Liver (tissue), 9 donors: ENCODE measurements around the gene HAUS7. TPM values are rescaled to one million over a fixed set of nuclear protein-coding genes. Genes with fewer than 3 reads are reported as not detected.

Experiments
- DNase-seq: peaks from one replicate; pipeline ENCODE4 v3.0.0-alpha.2; 2017; ENCODE audit warnings: low spot score
- H3K27ac ChIP-seq, 2 donors: one replicate each; pipeline ENCODE4 v1.7.0; 2013; ENCODE audit warnings: inconsistent platforms in 2 of 2, low read length in 2 of 2, control low read depth in 1 of 2, low read depth in 1 of 2, mild to moderate bottlenecking in 1 of 2
- H3K27me3 ChIP-seq, 4 donors: one replicate each; pipeline versions ENCODE4 v1.6.1 to v1.7.0; 2013; ENCODE audit warnings: low read length in 3 of 4, inconsistent platforms in 1 of 4, mild to moderate bottlenecking in 1 of 4, moderate library complexity in 1 of 4; ENCODE audit not compliant: control insufficient read depth in 4 of 4, insufficient read depth in 4 of 4
- H3K36me3 ChIP-seq, 4 donors: one replicate each; pipeline versions ENCODE4 v1.6.1 to v1.7.0; 2013; ENCODE audit warnings: low read length in 3 of 4, mild to moderate bottlenecking in 3 of 4, low read depth in 1 of 4, moderate library complexity in 1 of 4; ENCODE audit not compliant: control insufficient read depth in 4 of 4, insufficient read depth in 3 of 4
- H3K4me1 ChIP-seq, 4 donors: one replicate each; pipeline versions ENCODE4 v1.6.1 to v1.7.0; 2013; ENCODE audit warnings: low read length in 3 of 4, mild to moderate bottlenecking in 3 of 4, moderate library complexity in 1 of 4; ENCODE audit not compliant: control insufficient read depth in 4 of 4, insufficient read depth in 4 of 4
- H3K4me3 ChIP-seq, 3 donors: one replicate each; pipeline versions ENCODE4 v1.6.1 to v1.7.0; 2013; ENCODE audit warnings: low read length in 3 of 3, control low read depth in 1 of 3, low read depth in 1 of 3, mild to moderate bottlenecking in 1 of 3
- H3K9ac ChIP-seq, 2 donors: one replicate each; pipeline ENCODE4 v1.7.0; 2013; ENCODE audit warnings: low read length in 2 of 2, mild to moderate bottlenecking in 2 of 2, moderate library complexity in 2 of 2, control low read depth in 1 of 2, low read depth in 1 of 2
- H3K9me3 ChIP-seq, 4 donors: one replicate each; pipeline versions ENCODE4 v1.6.1 to v1.7.0; 2013; ENCODE audit warnings: low read length in 3 of 4; ENCODE audit not compliant: control insufficient read depth in 4 of 4
- FOXA1 ChIP-seq: IDR thresholded peaks from 2 replicates; pipeline ENCODE4 v1.6.1; 2016; ENCODE audit warnings: antibody characterized with exemption
- HNF4A ChIP-seq, 2 donors: conservative IDR thresholded peaks; 2 replicates each; pipeline ENCODE4 v1.6.1; 2016; ENCODE audit warnings: antibody characterized with exemption in 2 of 2, mild to moderate bottlenecking in 2 of 2
- HNF4G ChIP-seq: IDR thresholded peaks from 2 replicates; pipeline ENCODE4 v1.6.1; 2016; ENCODE audit warnings: antibody characterized with exemption
- NR2F2 ChIP-seq: IDR thresholded peaks from 2 replicates; pipeline ENCODE4 v1.6.1; 2016; ENCODE audit warnings: antibody characterized with exemption
- RAD21 ChIP-seq, 2 donors: IDR thresholded peaks; 2 replicates each; pipeline ENCODE4 v1.6.1; 2016; ENCODE audit warnings: antibody characterized with exemption in 2 of 2, mild to moderate bottlenecking in 2 of 2
- RXRA ChIP-seq, 2 donors: IDR thresholded peaks; 2 replicates each; pipeline ENCODE4 v1.6.1; 2017 to 2018; ENCODE audit warnings: antibody characterized with exemption in 2 of 2, mild to moderate bottlenecking in 1 of 2
- SP1 ChIP-seq: IDR thresholded peaks from 2 replicates; pipeline ENCODE4 v1.6.1; 2018; ENCODE audit warnings: antibody characterized with exemption, mild to moderate bottlenecking
- TAF1 ChIP-seq: conservative IDR thresholded peaks from 2 replicates; pipeline ENCODE4 v1.6.1; 2016; ENCODE audit warnings: antibody characterized with exemption, mild to moderate bottlenecking
- YY1 ChIP-seq: IDR thresholded peaks from 2 replicates; pipeline ENCODE4 v1.6.1; 2016; ENCODE audit warnings: antibody characterized with exemption, mild to moderate bottlenecking
- WGBS: extraction: QIAGEN DNeasy Blood & Tissue Kit; methylation state at CpG from one replicate; pipeline ENCODE4 v1.1.7; 2013; 5-methylcytosine and 5-hydroxymethylcytosine counted together
- polyA plus RNA-seq, 2 donors: library from polyadenylated mRNA; stranded (reverse) in 1 of 2; unstranded in 1 of 2; fragments of 200-250 nt in 1 of 2; fragments of >200 nt in 1 of 2; fragmentation: Nextera tagmentation in 1 of 2; extraction: Ambion mirVana in 1 of 2; gene quantifications; one replicate each; pipeline versions ENCODE4 v1.2.1 to v1.2.3, GENCODE V29; 2013 to 2015
- total RNA-seq, 2 donors: library from RNA; depleted of rRNA; stranded (reverse); fragments of >200 nt; gene quantifications; one replicate each; pipeline ENCODE4 v1.2.3, GENCODE V29; 2014
- TF ChIP-seq, protein P1 (sequence below): IDR thresholded peaks from 2 replicates; pipeline ENCODE4 v1.6.1; 2016; ENCODE audit warnings: antibody characterized with exemption
- TF ChIP-seq, protein P2 (sequence below): IDR thresholded peaks from 2 replicates; pipeline ENCODE4 v1.6.1; 2016; ENCODE audit warnings: antibody characterized with exemption, mild to moderate bottlenecking
- TF ChIP-seq, protein P3 (sequence below): IDR thresholded peaks from 2 replicates; pipeline ENCODE4 v1.6.1; 2016; ENCODE audit warnings: antibody characterized with exemption
- TF ChIP-seq, protein P4 (sequence below): IDR thresholded peaks from 2 replicates; pipeline ENCODE4 v1.6.1; 2016; ENCODE audit warnings: antibody characterized with exemption
- donor health status: healthy.
- donor health status: healthy.
- donor health status: healthy.
- donor health status: healthy.
- donor health status: healthy.

Gene HAUS7
- total and polyA plus RNA-seq, 4 donors: 7.0 to 8.9 (median 7.8) TPM

DNA sequence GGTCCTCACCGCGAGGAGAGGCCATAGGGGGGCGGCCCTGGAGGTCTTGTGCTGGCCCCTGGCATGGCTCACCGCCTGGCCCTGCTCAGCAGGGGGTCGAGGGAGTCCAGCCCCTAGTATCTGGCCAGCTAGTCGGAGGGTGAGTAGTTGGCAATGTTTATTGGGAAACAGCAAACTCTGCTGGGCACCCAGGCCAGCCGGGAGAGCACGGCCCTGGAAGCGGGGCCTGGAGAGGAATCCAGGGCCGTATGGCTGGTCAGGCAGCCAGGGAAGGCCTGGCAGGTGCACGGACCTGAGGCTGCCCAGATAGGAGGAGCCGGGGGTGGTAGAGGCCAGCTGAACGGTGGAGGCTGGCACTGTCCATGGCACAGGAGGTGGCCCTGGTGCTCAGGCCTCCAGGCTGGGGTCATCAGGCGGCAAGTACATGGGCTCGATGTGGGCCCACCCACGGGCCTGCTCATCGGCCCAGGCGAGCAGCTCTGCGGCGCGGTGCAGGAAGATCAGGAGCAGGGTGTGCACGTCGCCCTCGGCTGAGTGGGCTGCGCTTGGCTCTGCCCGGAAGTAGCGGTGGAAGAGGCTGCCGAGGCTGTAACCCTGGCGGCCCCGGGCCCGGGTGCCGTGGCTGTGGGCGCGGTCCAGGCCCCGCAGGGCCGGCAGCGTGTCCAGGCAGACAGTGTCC is 25.9 kb downstream of the HAUS7 start:
- Histone ChIP-seq H3K9ac (no peak overlapping the region), H3K36me3 (peaks cover 0 to 3% (median 0%) of the 10 kb centered on the region in 4 donors), H3K27ac (no peak overlapping the region), H3K27me3 (no peaks in the 10 kb centered on the region), H3K4me3 (no peak overlapping the region), H3K4me1 (no peaks in the 10 kb centered on the region), H3K9me3 (no peaks in the 10 kb centered on the region)
- DNase-seq: no peak
- TF ChIP-seq, protein P1, sequence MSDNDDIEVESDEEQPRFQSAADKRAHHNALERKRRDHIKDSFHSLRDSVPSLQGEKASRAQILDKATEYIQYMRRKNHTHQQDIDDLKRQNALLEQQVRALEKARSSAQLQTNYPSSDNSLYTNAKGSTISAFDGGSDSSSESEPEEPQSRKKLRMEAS: no peak
- no peak for TF ChIP-seq NR2F2
- TF ChIP-seq HNF4G: no peak
- TF ChIP-seq, protein P2, sequence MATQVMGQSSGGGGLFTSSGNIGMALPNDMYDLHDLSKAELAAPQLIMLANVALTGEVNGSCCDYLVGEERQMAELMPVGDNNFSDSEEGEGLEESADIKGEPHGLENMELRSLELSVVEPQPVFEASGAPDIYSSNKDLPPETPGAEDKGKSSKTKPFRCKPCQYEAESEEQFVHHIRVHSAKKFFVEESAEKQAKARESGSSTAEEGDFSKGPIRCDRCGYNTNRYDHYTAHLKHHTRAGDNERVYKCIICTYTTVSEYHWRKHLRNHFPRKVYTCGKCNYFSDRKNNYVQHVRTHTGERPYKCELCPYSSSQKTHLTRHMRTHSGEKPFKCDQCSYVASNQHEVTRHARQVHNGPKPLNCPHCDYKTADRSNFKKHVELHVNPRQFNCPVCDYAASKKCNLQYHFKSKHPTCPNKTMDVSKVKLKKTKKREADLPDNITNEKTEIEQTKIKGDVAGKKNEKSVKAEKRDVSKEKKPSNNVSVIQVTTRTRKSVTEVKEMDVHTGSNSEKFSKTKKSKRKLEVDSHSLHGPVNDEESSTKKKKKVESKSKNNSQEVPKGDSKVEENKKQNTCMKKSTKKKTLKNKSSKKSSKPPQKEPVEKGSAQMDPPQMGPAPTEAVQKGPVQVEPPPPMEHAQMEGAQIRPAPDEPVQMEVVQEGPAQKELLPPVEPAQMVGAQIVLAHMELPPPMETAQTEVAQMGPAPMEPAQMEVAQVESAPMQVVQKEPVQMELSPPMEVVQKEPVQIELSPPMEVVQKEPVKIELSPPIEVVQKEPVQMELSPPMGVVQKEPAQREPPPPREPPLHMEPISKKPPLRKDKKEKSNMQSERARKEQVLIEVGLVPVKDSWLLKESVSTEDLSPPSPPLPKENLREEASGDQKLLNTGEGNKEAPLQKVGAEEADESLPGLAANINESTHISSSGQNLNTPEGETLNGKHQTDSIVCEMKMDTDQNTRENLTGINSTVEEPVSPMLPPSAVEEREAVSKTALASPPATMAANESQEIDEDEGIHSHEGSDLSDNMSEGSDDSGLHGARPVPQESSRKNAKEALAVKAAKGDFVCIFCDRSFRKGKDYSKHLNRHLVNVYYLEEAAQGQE: no peak
- TF ChIP-seq, protein P3, sequence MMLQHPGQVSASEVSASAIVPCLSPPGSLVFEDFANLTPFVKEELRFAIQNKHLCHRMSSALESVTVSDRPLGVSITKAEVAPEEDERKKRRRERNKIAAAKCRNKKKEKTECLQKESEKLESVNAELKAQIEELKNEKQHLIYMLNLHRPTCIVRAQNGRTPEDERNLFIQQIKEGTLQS: no peak
- TF ChIP-seq, protein P4, sequence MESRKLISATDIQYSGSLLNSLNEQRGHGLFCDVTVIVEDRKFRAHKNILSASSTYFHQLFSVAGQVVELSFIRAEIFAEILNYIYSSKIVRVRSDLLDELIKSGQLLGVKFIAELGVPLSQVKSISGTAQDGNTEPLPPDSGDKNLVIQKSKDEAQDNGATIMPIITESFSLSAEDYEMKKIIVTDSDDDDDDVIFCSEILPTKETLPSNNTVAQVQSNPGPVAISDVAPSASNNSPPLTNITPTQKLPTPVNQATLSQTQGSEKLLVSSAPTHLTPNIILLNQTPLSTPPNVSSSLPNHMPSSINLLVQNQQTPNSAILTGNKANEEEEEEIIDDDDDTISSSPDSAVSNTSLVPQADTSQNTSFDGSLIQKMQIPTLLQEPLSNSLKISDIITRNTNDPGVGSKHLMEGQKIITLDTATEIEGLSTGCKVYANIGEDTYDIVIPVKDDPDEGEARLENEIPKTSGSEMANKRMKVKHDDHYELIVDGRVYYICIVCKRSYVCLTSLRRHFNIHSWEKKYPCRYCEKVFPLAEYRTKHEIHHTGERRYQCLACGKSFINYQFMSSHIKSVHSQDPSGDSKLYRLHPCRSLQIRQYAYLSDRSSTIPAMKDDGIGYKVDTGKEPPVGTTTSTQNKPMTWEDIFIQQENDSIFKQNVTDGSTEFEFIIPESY: no peak
- no peak for TF ChIP-seq YY1
- TF ChIP-seq HNF4A (conservative IDR thresholded peaks at IDR 0.05): no peak
- WGBS: 95% methylated on average over 37 of the region's 37 CpGs

DNA sequence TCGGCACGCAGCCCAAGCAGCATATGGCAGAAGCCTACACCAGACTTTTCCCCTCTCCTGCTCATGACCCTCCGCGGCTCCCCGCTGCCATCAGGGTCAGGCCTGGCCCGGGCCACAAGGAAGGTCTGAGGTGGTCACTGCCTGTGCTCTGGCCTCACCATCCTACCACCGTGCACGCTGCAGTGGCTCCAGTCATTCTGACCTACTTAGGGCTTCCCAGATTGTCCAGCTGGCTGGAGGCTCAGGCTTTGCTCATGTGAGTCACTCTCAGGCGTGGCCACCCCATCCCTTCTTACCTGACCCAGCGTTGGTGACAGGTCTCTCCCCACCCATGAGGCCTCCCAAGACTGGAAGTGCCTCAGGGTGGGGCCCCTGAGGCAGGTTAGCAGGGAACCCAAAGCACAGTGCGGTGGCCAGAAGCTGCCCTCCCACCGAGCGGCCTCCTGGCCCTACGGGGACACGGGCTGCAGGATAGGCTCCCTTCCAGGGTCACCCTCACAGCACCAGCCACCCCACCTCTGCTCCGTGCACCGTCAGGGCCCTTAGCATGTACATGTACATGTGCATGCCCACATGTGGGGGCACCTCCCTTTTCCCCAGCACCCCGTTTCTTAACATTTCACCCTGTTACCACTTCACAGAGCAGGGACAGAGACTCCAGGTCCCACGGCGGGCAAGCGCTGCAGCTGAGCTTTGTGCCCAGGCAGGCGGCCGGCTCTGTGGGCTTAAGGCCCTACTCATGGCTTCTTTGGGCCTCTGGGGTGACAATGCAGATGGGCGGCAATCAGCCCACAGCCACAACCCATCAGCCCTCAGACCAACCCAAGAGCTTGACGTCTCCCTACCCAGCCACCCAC is 26.7 kb downstream of the HAUS7 start:
- H3K9ac ChIP-seq: no peak overlapping the region
- no peaks in the 10 kb centered on the region for H3K27me3 ChIP-seq
- TF ChIP-seq YY1 (no peak), NR2F2 (no peak), RXRA (IDR thresholded peaks at IDR 0.05) (no peak), FOXA1 (no peak), TAF1 (no peak), SP1 (no peak), RAD21 (IDR thresholded peaks at IDR 0.05) (no peak)
- TF ChIP-seq, protein P2: no peak
- TF ChIP-seq, protein P4: no peak
- TF ChIP-seq, protein P1: no peak
- no peak overlapping the region for H3K4me3 ChIP-seq
- no peak for DNase-seq
- H3K36me3 ChIP-seq: peaks cover 0 to 3% (median 0%) of the 10 kb centered on the region in 4 donors
- no peak overlapping the region for H3K27ac ChIP-seq
- 92% methylated on average over 25 of the region's 25 CpGs for WGBS
- no peaks in the 10 kb centered on the region for H3K9me3 ChIP-seq
- H3K4me1 ChIP-seq: no peaks in the 10 kb centered on the region
